Ishikawa (cell line): ENCODE measurements around the gene CCL27.

Experiments
- CEBPB ChIP-seq: IDR thresholded peaks from 2 replicates; pipeline ENCODE4 v1.6.1; 2012
- EP300 ChIP-seq: IDR thresholded peaks from 2 replicates; pipeline ENCODE4 v1.6.1; 2012; ENCODE audit warnings: borderline replicate concordance
- FOXM1 ChIP-seq: IDR thresholded peaks from 2 replicates; pipeline ENCODE4 v1.6.1; 2012; ENCODE audit warnings: low read depth, borderline replicate concordance
- MAX ChIP-seq: IDR thresholded peaks from 2 replicates; pipeline ENCODE4 v1.6.1; 2012
- NFIC ChIP-seq: IDR thresholded peaks from 2 replicates; pipeline ENCODE4 v1.6.1; 2012
- RAD21 ChIP-seq: IDR thresholded peaks from 2 replicates; pipeline ENCODE4 v1.6.1; 2012; ENCODE audit warnings: low read depth
- REST ChIP-seq: IDR thresholded peaks from 2 replicates; pipeline ENCODE4 v1.6.1; 2012; ENCODE audit warnings: low read depth, mild to moderate bottlenecking
- TAF1 ChIP-seq: IDR thresholded peaks from 2 replicates; pipeline ENCODE4 v1.6.1; 2012; ENCODE audit warnings: low read depth, mild to moderate bottlenecking
- TEAD4 ChIP-seq: IDR thresholded peaks from 2 replicates; pipeline ENCODE4 v1.6.1; 2012
- USF1 ChIP-seq: IDR thresholded peaks from 2 replicates; pipeline ENCODE4 v1.6.1; 2012
- ZBTB7A ChIP-seq: IDR thresholded peaks from 2 replicates; pipeline ENCODE4 v1.6.1; 2012; ENCODE audit warnings: low read depth

- no peak for TF ChIP-seq MAX
- TF ChIP-seq NFIC: no peak
- TF ChIP-seq USF1: no peak
- TF ChIP-seq FOXM1: no peak
- no peak for TF ChIP-seq EP300
- no peak for TF ChIP-seq REST
- no peak for TF ChIP-seq RAD21
- no peak for TF ChIP-seq TAF1
- TF ChIP-seq TEAD4: no peak
- TF ChIP-seq CEBPB: no peak
- no peak for TF ChIP-seq ZBTB7A
Observed at GRCh38 chr9:34689512-34689911, 27.1 kb upstream of the CCL27 start.
